Activated effector memory CD4-positive, alpha-beta T cell treated with Interleukin-2 at 50 U/mL for 16 hours (primary cell): ENCODE results near the gene VRK3.
"Not testable (repeated sequence)": the region's sequence is repeated elsewhere in the genome, so short reads cannot be mapped to it uniquely, and the experiment has no call there.

Experiments
- DNase-seq: peaks from one replicate; pipeline ENCODE4 v3.0.0-alpha.2; 2020

The VRK3 gene

DNA sequence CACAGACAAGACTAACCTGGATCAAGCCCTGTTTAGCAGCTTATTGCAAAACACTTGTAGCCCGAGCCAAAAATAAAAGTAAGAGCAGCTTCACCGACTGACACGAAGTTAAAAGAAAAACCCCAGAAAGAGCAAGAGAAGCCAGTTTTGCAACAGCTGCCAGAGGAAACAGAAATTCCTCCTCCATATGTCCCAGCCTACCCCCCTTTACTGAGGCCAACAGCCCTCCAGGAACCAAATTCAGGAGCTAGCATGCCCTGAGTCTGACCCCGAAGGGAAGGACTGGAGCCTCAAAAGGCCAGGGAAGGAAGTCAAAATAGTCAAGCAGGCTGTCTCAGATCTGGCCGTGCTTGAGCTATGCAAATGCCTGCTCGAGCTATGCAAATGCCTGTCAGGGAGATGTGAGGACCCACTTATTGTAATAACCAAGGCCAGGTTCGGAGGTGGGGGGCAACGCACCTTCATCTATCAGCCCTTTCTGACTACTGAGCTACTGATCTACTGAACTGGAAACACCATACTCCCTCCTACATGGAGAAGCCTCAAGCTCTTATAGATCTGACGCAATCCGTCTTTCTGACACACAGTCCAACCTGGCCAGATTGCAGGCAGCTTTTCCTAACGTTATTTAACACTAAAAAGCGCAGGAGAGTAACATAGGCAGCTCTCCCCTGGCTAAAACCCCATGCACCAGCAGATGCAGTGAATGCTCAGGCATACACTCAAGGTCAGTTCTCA lies 70.9 kb downstream of the VRK3 start:
- DNase-seq: no peak

DNA sequence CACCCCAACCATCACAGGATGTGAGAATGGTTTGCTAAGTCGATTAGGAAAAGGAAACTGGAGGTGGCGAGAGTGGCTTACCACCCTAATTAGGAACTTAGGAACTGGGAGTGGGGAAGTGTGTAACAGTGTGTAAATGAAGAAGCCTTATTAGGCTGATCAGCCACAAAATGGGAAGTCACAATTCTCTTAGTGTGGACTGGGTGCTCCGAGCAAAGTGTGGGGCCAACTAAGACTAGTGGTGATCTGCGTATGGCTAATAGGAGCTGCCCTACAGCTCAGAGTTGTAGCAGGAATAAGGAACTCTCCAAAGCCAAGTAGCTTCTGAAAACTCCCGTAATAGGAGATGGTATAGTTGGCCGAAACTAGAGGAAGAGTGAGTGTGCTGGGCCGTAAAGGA lies 71.8 kb downstream of the VRK3 start:
- no peak for DNase-seq

DNA sequence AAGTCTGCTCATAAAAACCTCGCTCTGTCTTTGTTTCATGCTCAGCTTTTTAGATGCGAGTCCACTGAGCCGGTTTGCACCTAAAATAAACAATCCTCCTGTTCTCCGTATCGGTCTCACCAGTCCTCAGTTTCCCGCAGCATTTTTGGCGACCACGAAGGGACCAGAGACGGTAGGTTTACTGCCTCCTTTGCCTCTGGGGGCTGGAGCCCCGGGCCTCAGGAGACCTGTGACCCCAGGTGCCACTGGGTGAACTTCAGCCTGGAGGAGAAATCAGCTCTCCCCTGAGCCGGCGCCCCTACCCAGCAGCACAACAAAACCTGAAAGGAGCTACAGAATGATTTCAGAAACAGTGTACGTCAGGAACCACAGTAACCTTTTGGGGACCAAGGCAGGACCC lies 72.3 kb downstream of the VRK3 start:
- DNase-seq: no peak

DNA sequence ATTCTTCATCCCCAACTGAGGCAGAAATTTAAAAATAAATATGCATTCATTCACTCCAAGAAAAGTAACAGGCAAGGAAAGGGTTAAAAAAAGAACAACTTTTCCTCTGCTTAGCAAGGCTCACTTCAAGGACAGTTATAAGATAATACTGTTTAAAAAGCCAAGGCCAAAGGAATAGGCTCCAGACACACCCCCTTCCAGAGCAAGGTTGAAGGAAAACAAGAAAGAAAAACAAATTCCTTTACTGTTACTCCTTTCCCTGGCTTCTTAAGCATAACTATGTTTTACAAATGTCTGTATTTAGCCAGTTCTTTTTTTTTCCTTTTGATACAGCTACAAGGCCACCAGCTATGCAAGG lies 72.7 kb downstream of the VRK3 start:
- DNase-seq: no peak

GRCh38 chr19:49951806-49952478 lies 73.2 kb downstream of the VRK3 start:
- DNase-seq: no peak

- DNase-seq: no peak
Measured at GRCh38 chr19:49950956-49951526, 74.1 kb downstream of the VRK3 start.

DNA sequence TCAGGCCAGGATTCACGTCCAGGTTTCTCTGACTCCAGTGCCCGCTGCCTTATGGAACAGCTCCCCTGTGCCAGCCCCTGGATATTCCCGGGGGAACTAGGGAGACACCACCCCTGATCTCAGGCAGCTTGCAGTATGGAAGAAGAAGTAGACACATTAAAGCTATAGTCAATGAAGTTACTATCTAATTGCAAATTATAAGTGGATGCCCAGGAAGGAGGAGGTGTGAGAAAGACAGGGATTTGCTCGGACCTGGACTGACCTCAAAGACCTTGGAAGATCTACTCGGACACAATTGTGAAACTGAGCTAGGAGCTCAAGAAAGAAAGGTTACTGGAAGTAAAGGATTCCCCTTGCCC lies 74.6 kb downstream of the VRK3 start:
- no peak for DNase-seq

DNA sequence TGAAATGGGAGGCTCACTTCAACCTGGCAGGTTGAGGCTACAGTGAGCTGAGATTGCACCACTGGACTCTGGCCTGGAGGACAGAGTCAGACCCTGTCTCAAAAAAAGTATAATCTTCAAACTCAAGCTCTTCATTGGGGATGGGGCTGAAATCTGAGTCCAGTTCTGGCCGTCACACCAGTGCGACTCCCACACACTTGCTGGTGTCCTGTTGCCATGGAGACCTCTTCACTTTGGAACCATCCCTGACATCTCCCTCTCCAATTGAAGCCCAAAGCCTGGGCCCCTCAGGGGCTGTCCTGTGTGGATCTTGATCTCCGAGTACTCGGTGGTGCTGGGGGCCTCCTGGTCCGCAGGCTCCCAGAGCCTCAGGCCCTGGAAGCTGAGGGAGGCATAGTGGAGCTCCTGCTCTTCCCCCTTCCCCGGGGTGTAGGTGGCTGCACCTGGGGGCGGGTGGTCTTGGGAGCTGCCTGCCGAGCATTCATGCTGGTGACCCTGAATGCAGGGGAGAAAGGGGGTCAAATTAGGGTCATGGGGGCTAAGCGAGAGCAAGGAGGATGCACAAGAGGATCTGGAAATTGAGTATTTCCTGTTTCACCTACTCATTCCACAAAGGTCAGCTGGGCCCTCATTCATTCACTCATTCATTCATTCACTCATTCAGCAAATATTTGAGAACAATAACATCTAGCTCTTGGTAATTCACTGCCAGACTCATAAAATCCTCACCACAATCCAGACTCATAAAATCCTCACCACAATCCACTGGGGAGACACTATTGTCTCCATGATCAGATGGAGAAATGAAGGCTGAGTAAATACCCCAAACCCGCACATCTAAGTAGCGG lies 75.2 kb downstream of the VRK3 start:
- no peak for DNase-seq

DNA sequence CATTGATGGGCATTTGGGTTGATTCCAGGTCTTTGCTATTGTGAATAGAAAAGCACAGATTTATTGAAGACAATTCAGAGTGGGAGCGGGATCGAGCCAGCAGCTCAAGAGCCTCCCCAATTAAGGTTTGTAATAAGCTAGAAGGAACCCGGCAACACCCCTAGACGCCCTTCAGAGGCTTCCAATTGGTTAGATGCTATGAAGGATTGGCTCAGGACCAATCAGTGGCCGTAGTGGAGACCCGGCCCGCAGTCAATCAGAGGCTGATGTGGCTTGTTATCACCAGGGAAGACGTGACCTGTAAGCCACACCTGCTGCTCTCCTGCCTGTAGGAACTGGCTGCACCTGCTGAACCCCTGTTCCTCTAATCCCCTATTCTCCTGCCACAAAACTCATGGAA lies 78.8 kb downstream of the VRK3 start:
- no peak for DNase-seq

- DNase-seq: not testable (repeated sequence)
Measured at GRCh38 chr19:49944567-49944966, 80.6 kb downstream of the VRK3 start.

- no peak for DNase-seq
Measured at GRCh38 chr19:49940482-49940791, 84.7 kb downstream of the VRK3 start.

DNA sequence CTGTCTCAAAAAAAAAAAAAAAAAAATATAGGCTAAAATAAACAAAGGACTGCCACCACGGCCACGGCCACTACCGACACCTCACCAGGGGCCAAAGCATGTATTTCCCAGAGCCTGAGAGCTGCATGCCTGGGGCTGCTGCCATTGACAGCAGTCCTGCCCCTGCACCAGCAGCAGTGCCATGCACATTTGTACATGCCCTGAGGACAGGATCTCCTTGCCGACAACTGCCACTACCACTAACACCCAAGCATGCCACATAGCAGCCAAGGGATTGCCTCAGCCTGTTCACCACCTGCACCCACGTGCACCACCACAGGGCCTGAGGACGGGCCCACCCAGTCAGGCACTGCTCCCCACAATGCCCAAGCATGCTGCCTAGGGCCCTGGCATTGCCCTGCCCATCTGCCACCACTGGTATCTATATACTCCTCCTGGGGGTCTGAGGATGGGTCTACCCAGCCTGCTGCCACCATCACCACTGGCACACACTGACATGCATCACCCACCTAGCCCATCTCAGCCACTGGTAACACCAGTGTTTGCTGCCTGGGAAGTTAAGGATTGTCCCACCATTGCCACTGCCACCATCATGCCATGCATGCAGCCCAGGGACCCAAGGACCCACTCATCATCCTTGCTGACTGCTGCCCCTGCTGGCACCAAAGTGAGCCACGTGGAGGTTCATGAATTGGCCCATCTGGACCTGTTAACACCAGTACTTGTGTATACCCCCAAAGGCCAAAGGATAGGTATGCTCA lies 85.3 kb downstream of the VRK3 start:
- no peak for DNase-seq

GRCh38 chr19:49938662-49939061 lies 86.5 kb downstream of the VRK3 start:
- DNase-seq: no peak

- peak; percentile 65 for DNase-seq
Measured at GRCh38 chr19:49937750-49938381, 87.3 kb downstream of the VRK3 start.

- DNase-seq: no peak
Measured at GRCh38 chr19:49936549-49936948, 88.6 kb downstream of the VRK3 start.

DNA sequence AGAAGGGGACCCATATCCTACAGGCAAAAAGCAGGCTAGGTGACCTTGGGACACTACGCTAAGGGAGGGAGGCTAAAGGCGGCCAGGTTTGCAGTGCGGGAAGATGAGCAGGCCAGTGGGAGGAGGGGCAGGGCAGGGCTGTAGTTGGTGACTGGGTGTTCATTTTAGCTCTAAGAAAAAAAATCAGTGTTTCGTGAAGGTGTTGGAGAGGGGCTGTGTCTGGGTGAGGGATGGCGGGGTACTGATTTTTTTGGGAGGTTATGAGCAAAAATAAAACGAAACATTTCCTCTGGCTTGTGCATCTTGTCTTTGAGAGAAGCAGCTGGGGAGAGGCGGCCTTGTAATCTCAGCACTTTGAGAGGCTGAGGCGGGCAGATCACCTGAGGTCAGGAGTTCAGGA lies 91.5 kb downstream of the VRK3 start:
- no peak for DNase-seq

DNA sequence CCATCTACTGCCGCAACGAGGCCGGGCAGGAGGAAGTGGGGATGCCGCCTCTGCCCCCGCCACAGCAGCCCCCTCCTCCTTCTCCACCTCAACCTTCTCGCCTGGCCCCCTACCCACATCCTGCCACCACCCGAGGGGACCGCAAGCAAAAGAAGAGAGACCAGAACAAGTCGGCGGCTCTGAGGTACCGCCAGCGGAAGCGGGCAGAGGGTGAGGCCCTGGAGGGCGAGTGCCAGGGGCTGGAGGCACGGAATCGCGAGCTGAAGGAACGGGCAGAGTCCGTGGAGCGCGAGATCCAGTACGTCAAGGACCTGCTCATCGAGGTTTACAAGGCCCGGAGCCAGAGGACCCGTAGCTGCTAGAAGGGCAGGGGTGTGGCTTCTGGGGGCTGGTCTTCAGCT lies 92.4 kb downstream of the VRK3 start:
- DNase-seq: peak; percentile 56

GRCh38 chr19:49932041-49932451 lies 93.1 kb downstream of the VRK3 start:
- DNase-seq: no peak

DNA sequence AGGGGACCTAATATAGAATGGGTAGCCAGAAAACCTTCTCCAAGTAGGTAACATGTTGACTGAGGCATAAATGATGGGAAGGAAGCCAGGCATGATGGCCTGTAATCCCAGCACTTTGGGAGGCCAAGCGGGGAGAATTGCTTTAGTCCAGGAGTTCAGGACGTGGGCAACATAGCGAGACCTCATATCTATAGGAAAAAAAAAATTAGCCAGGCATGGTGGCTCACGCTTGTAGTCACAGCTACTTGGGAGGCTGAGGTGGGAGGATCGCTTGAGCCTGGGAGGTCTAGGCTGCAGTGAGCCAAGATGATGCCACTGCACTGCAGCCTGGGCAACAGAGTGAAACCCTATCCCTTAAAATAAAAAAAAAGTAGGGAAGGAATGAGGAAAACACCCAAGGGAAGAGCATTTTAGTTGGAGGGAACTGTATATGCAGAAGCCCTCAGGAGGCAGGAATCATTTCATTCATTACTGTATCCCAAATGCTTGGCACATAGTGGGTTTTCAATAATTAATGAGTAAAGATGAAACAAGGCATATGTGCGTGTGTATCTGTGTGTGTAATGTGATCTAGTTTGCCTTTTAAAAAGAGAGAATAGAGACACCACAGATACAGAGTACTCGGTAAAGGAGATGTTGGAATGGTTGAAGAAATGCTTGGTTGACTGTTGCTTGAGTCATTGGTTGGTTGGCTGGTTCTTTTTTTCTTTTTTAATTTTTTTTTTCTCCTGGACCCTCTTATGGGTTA lies 93.7 kb downstream of the VRK3 start:
- DNase-seq: no peak

DNA sequence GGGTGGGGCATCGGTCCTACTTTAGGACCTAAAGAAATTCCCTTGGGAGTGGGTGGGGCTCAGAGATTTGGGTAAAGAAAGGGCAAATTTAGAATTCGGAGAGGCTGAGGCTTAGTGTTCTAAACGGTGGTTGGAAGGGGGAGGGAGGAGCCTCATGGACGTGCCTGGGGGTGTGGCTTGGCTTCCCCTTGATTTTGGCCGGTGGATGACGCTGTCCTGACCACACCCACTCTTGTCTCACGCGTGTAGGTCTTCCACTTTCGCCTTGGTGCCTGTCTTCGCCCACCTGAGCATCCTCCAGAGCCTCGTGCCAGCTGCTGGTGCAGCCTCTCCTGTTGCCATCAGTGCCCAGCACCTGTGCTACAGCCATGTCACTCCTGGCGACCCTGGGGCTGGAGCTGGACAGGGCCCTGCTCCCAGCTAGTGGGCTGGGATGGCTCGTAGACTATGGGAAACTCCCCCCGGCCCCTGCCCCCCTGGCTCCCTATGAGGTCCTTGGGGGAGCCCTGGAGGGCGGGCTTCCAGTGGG lies 94.6 kb downstream of the VRK3 start:
- no peak for DNase-seq
